ENCODE data around the gene NRL. TPM values are rescaled to one million over a fixed set of nuclear protein-coding genes. Genes with fewer than 3 reads are reported as not detected.

Gene NRL
- polyA plus RNA-seq, 2 of the 4 experiments (the other 2 are of a cell fraction): 0.93 to 0.97 TPM

GRCh38 chr14:24130380-24130716 lies 15.6 kb upstream of the NRL start, which contains the start of gene FITM1:
TSS of gene FITM1 (plus strand) at chr14:24130659. CDS start at chr14:24131564, 905 bp downstream.
- Histone ChIP-seq H3K4me3 (no peak within 1 kb of the TSS), H3K9me3 (no peaks in the 10 kb centered on the region), H3K27ac (no peak within 1 kb of the TSS), H3K4me2 (no peak within 1 kb of the TSS), H3K4me1 (peaks cover 4% of the 10 kb centered on the region; the same call in 1 of the 3 replicates)
- TF ChIP-seq RNF2 (IDR thresholded peaks at IDR 0.05; ENCODE audit: borderline replicate concordance, low read depth): no peak
- no peak for TF ChIP-seq NR3C1 (IDR thresholded peaks at IDR 0.05)
- TF ChIP-seq REST (IDR thresholded peaks at IDR 0.05): no peak
- TF ChIP-seq ZSCAN20 (CRISPR knock-in tag; IDR thresholded peaks at IDR 0.05): no peak
- TF ChIP-seq TP53 (CRISPR knock-in tag; IDR thresholded peaks at IDR 0.05): no peak
- TF ChIP-seq SMC3 (IDR thresholded peaks at IDR 0.05): no peak
- TF ChIP-seq NPAS2 (CRISPR knock-in tag; IDR thresholded peaks at IDR 0.05; ENCODE audit: borderline replicate concordance): no peak
- TF ChIP-seq ZC3H11A (IDR thresholded peaks at IDR 0.05): no peak
- CTCF ChIA-PET: interaction anchor here (0.6 to 1.3 kb wide), 3 partner anchors 11 to 202 kb away, joined by 3 to 4 read pairs (median 3); partner anchors contain the start of genes EMC9 and IRF9
- no peak for FAIRE-seq
- DNase-seq (ENCODE audit: low read depth in 1 of 2, low spot score in 1 of 2): no peak
- POLR2A ChIA-PET: no interaction called here
- ATAC-seq: no peak
- 89% methylated on average over 5 of the region's 5 CpGs for WGBS (ENCODE audit: missing lambda C conversion rate)

GRCh38 chr14:24129410-24129998 lies 14.8 kb upstream of the NRL start:
- no peak for FAIRE-seq
- ATAC-seq: no peak
- DNase-seq (ENCODE audit: low read depth in 1 of 2, low spot score in 1 of 2): no peak
- Histone ChIP-seq H3K4me3 (no peak overlapping the region), H3K27ac (no peak overlapping the region), H3K9me3 (no peaks in the 10 kb centered on the region), H3K4me1 (no peaks in the 10 kb centered on the region), H3K4me2 (no peak overlapping the region)
- POLR2A ChIA-PET: no interaction called here
- 84% methylated on average over 8 of the region's 8 CpGs for WGBS (ENCODE audit: missing lambda C conversion rate)
- TF ChIP-seq JUNB (IDR thresholded peaks at IDR 0.05) (no peak), EP300 (IDR thresholded peaks at IDR 0.05) (no peak), SMC3 (IDR thresholded peaks at IDR 0.05) (no peak), TFCP2L1 (CRISPR knock-in tag; IDR thresholded peaks at IDR 0.05) (no peak), HOXB13 (CRISPR knock-in tag; IDR thresholded peaks at IDR 0.05; ENCODE audit: low read depth) (no peak), NFE2L2 (conservative IDR thresholded peaks at IDR 0.05; ENCODE audit: low read length) (no peak), NPAS2 (CRISPR knock-in tag; IDR thresholded peaks at IDR 0.05; ENCODE audit: borderline replicate concordance) (no peak), CTCF (IDR thresholded peaks at IDR 0.05) (no peak), REST (IDR thresholded peaks at IDR 0.05) (no peak), FOXS1 (CRISPR knock-in tag; IDR thresholded peaks at IDR 0.05) (no peak), SREBF2 (IDR thresholded peaks at IDR 0.05) (no peak), POLR2AphosphoS2 (conservative IDR thresholded peaks at IDR 0.05; ENCODE audit: low read length) (no peak), CHD2 (IDR thresholded peaks at IDR 0.05; ENCODE audit: low read length, partially characterized antibody) (no peak), CBX2 (IDR thresholded peaks at IDR 0.05; ENCODE audit: borderline replicate concordance, low read depth) (no peak), MYC (IDR thresholded peaks at IDR 0.05; ENCODE audit: borderline replicate concordance, low read length) (no peak), EHF (CRISPR knock-in tag; IDR thresholded peaks at IDR 0.05) (no peak), CBX8 (IDR thresholded peaks at IDR 0.05) (no peak), BCL3 (IDR thresholded peaks at IDR 0.05) (no peak), ESRRA (IDR thresholded peaks at IDR 0.05; ENCODE audit: borderline replicate concordance, low read length) (no peak), KDM5A (IDR thresholded peaks at IDR 0.05) (no peak)
- CTCF ChIA-PET: interaction anchor here (0.7 to 1.6 kb wide), 5 partner anchors 11 to 39 kb away, joined by 3 read pairs; partner anchors contain the start of genes EMC9 and IRF9
